Thyroid gland (tissue), 4 donors: Measurements from ENCODE around the gene TALDO1. TPM values are rescaled to one million over a fixed set of nuclear protein-coding genes. Genes with fewer than 3 reads are reported as not detected.

Experiments
- DNase-seq, 2 donors: peaks; one replicate each; pipeline ENCODE4 v3.0.0-alpha.2; 2019
- H3K27ac ChIP-seq, 3 donors: fragments of 200-600 bp; sonication (generic); 1 replicate in 2 of 3; 2 replicates in 1 of 3; pipeline ENCODE4 v1.5.1; 2016 to 2019; ENCODE audit warnings: mild to moderate bottlenecking in 1 of 3, moderate library complexity in 1 of 3
- H3K27me3 ChIP-seq: fragments of 200-600 bp; sonication (generic); one replicate; pipeline ENCODE4 v1.5.1; 2019
- H3K36me3 ChIP-seq, 2 donors: fragments of 200-600 bp; sonication (generic); one replicate each; pipeline ENCODE4 v1.5.1; 2016 to 2019
- H3K4me1 ChIP-seq, 2 donors: fragments of 200-600 bp; sonication (generic); one replicate each; pipeline ENCODE4 v1.5.1; 2017 to 2019
- H3K4me3 ChIP-seq, 3 donors: fragments of 200-600 bp; sonication (generic); replicated peaks in 1 of 3; 1 replicate in 2 of 3; 2 replicates in 1 of 3; pipeline ENCODE4 v1.5.1; 2016; ENCODE audit warnings: mild to moderate bottlenecking in 1 of 3
- H3K9me3 ChIP-seq: fragments of 200-600 bp; sonication (generic); one replicate; pipeline ENCODE4 v1.5.1; 2017
- POLR2A ChIP-seq, 2 donors: fragments of 450-650 bp; IDR thresholded peaks; one replicate each; pipeline ENCODE4 v1.6.1; 2017; ENCODE audit warnings: antibody characterized with exemption in 2 of 2, mild to moderate bottlenecking in 2 of 2, moderate library complexity in 1 of 2
- WGBS, 2 donors: methylation state at CpG; one replicate each; pipeline ENCODE4 v1.1.5; 2017; 5-methylcytosine and 5-hydroxymethylcytosine counted together
- intact Hi-C: fragments of 100-400 bp; cut with DNase I; formaldehyde crosslinking; loops from one replicate; pipeline ENCODE4 v1.15.1; 2023
- total RNA-seq, 4 donors: library from RNA; depleted of rRNA; stranded (reverse); fragments of >200 nt; gene quantifications; one replicate each; pipeline ENCODE4 v1.2.3, GENCODE V29; 2016
- TF ChIP-seq, protein P1 (sequence below), 6 experiments: fragments of 200-600 bp in 3 of 6; fragments of 450-650 bp in 3 of 6; sonication (generic) in 3 of 6; IDR thresholded peaks; one replicate each; pipeline ENCODE4 v1.5.1; 2016 to 2019; ENCODE audit warnings: antibody characterized with exemption in 6 of 6, mild to moderate bottlenecking in 2 of 6, inconsistent platforms in 1 of 6, moderate library complexity in 1 of 6

Gene TALDO1
- total RNA-seq, 4 donors from 2014 or later, result 300 to 965 (median 558) TPM

DNA sequence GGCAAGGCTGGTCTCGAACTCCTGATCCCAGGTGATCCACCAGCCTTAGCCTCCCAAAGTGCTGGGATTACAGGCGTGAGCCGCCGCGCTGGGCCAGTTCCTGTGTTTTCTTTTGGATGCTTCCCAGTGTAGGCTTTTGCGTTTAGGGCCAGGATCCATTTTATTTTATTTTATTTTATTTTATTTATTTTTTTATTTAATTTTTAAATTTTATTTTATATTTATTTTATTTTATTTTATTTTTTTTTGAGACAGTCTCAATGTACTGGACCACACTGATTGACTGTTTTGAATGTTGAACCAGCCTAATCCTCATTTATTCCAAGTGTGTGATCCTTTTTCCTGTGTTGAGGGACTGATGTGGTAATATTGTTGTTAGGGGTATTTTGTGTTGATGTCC is 32.8 kb upstream of the TALDO1 start:
- 97 to 98% methylated on average over 6 of the region's 6 CpGs for WGBS, 2 donors
- H3K9me3 ChIP-seq, result no peaks in the 10 kb centered on the region
- no peaks in the 10 kb centered on the region for H3K27me3 ChIP-seq
- intact Hi-C loops, result no loop called here
- H3K4me3 ChIP-seq, result no peak overlapping the region
- no peak for DNase-seq
- no peaks in the 10 kb centered on the region for H3K36me3 ChIP-seq
- H3K27ac ChIP-seq, result no peak overlapping the region
- no peak for TF ChIP-seq POLR2A (IDR thresholded peaks at IDR 0.05)
- TF ChIP-seq, protein P1, sequence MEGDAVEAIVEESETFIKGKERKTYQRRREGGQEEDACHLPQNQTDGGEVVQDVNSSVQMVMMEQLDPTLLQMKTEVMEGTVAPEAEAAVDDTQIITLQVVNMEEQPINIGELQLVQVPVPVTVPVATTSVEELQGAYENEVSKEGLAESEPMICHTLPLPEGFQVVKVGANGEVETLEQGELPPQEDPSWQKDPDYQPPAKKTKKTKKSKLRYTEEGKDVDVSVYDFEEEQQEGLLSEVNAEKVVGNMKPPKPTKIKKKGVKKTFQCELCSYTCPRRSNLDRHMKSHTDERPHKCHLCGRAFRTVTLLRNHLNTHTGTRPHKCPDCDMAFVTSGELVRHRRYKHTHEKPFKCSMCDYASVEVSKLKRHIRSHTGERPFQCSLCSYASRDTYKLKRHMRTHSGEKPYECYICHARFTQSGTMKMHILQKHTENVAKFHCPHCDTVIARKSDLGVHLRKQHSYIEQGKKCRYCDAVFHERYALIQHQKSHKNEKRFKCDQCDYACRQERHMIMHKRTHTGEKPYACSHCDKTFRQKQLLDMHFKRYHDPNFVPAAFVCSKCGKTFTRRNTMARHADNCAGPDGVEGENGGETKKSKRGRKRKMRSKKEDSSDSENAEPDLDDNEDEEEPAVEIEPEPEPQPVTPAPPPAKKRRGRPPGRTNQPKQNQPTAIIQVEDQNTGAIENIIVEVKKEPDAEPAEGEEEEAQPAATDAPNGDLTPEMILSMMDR (IDR thresholded peaks at IDR 0.05), result no peak
- peaks cover 3 to 21% of the 10 kb centered on the region in 2 donors for H3K4me1 ChIP-seq

DNA sequence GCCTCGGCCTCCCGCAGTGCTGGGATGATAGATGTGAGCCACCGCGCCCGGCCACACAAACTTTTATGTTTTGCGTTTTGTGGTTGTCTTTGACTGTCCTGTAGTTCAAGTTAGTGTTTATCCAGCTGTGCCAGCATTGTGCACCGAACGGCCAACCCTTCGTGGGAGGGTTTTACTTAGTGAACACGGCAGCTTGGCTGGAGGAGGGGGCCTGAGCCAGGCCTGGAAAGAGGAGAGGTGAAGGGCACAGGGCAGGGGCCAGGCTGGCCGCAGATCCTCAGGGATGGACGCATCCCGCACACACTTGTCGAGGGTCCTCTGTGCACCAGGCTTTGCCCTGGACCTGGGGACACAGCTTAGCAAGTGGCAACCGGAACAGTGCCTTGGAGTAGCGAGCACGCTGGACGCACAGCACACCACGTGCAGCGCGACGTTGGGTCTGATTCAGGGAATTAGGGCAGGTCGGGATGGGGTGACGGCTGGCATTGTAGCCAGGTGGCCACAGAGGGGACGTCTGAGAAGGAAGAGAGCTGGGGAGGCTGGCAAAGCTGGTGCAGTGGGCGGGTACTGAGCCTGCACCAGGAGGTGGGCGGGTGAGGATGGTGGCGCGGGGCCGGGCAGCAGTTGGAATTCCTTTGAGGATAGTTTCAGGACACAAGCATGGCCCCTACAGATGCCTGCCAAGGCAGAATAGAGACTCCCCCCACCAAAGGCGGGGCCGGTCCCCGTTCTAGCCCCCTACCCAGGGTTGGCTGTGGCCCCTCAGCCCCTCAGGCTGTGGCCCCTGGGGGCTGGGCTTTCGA is 27.8 kb upstream of the TALDO1 start:
- DNase-seq, result no peak
- no peaks in the 10 kb centered on the region for H3K9me3 ChIP-seq
- H3K4me1 ChIP-seq, result no peaks in the 10 kb centered on the region
- TF ChIP-seq, protein P1 (IDR thresholded peaks at IDR 0.05), result no peak
- no peak for TF ChIP-seq POLR2A (IDR thresholded peaks at IDR 0.05)
- 89 to 93% methylated on average over 30 to 31 of the region's 34 CpGs for WGBS, 2 donors
- intact Hi-C loops, result loop anchor here (10.0 kb wide), 1 partner anchor 55 kb away; no protein-coding TSS in a partner anchor
- H3K27me3 ChIP-seq, result no peaks in the 10 kb centered on the region
- no peak overlapping the region for H3K27ac ChIP-seq
- H3K36me3 ChIP-seq, result peaks cover 25% of the 10 kb centered on the region in 2 donors
- H3K4me3 ChIP-seq, result no peak overlapping the region

DNA sequence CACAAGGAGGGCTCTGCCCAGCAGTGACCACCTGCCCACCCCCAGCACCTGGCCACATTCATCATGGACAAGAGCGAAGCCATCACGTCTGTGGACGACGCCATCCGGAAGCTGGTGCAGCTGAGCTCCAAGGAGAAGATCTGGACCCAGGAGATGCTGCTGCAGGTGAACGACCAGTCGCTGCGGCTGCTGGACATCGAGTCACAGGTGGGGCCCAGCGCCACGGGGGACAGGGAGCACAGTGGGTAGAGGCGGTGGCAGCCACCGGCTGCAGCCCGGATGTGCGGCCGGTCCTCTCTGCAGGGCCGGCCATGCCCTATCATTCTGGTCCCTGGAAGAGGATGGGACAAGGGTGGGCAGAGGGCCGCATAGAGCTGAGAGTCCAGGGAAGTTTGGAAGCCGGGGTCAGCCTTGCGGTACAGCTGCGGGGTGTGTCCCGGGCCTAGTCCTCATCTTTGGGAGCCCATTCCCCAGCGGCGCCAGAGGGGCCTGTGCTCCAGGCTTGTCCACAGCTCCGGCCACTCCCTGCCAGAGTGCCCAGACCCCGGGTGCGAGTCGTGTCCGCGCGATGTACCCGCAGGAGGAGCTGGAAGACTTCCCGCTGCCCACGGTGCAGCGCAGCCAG is 27.1 kb upstream of the TALDO1 start:
- WGBS, 2 donors, result 72 to 95% methylated on average over 16 to 23 of the region's 35 CpGs
- Histone ChIP-seq H3K4me3 (no peak overlapping the region), H3K27me3 (no peaks in the 10 kb centered on the region), H3K27ac (no peak overlapping the region), H3K9me3 (no peaks in the 10 kb centered on the region), H3K36me3 (peaks cover 25% of the 10 kb centered on the region in 2 donors), H3K4me1 (no peaks in the 10 kb centered on the region)
- no peak for DNase-seq
- intact Hi-C loops, result loop anchor here (10.0 kb wide), 1 partner anchor 55 kb away; no protein-coding TSS in a partner anchor
- TF ChIP-seq, protein P1 (IDR thresholded peaks at IDR 0.05), result no peak
- TF ChIP-seq POLR2A (IDR thresholded peaks at IDR 0.05), result no peak

- Histone ChIP-seq H3K9me3 (no peaks in the 10 kb centered on the region), H3K4me1 (peaks cover 3 to 6% of the 10 kb centered on the region in 2 donors), H3K4me3 (no peak overlapping the region), H3K27me3 (no peaks in the 10 kb centered on the region), H3K27ac (no peak overlapping the region), H3K36me3 (peaks cover 25% of the 10 kb centered on the region in 2 donors)
- DNase-seq, result no peak
- 44 to 45% methylated on average over 9 to 23 of the region's 53 CpGs for WGBS, 2 donors
- intact Hi-C loops, result loop anchor here (10.0 kb wide), 1 partner anchor 56 kb away; no protein-coding TSS in a partner anchor
- TF ChIP-seq, protein P1 (IDR thresholded peaks at IDR 0.05), result no peak
- TF ChIP-seq POLR2A (IDR thresholded peaks at IDR 0.05), result no peak
These were observed 26.5 kb upstream of the TALDO1 start for GRCh38 chr11:720642-721246.
